Stimulated activated CD8-positive, alpha-beta memory T cell treated with anti-CD3 and anti-CD28 coated beads, Interleukin-7, amount 100 ng/mL, for 4 hours (primary cell): Measurements from ENCODE around the gene PIRT.
"Not testable (repeated sequence)": the region's sequence is repeated elsewhere in the genome, so short reads cannot be mapped to it uniquely, and the experiment has no call there.

Source experiments
- DNase-seq, 2 donors: peaks; one replicate each; pipeline ENCODE4 v3.0.0-alpha.2; 2020; ENCODE audit warnings: low read depth in 2 of 2

Gene PIRT

GRCh38 chr17:10837921-10838320 is at the start of gene PIRT:
Gene PIRT, minus strand, starts transcription at chr17:10838087. Its CDS starts 12,442 bp downstream, at chr17:10825645.
- DNase-seq: no peak

GRCh38 chr17:10881959-10882358 is 44.1 kb upstream of the PIRT start:
- DNase-seq: no peak

- no peak for DNase-seq
Measured at GRCh38 chr17:10879190-10879836, 41.4 kb upstream of the PIRT start.

GRCh38 chr17:10875984-10876555 is 38.2 kb upstream of the PIRT start:
- no peak for DNase-seq

- DNase-seq: no peak
Measured at GRCh38 chr17:10875430-10875851, 37.6 kb upstream of the PIRT start.

GRCh38 chr17:10871914-10872313 is 34.0 kb upstream of the PIRT start:
- DNase-seq: no peak

GRCh38 chr17:10870336-10871050 is 32.6 kb upstream of the PIRT start:
- DNase-seq: no peak

- not testable (repeated sequence) for DNase-seq
Measured at GRCh38 chr17:10868744-10869143, 30.9 kb upstream of the PIRT start.

GRCh38 chr17:10859051-10859450 is 21.2 kb upstream of the PIRT start:
- DNase-seq: no peak

GRCh38 chr17:10857976-10858375 is 20.1 kb upstream of the PIRT start:
- DNase-seq: no peak

- not testable (repeated sequence) for DNase-seq
Measured at GRCh38 chr17:10846636-10847035, 8.7 kb upstream of the PIRT start.

GRCh38 chr17:10845388-10845751 is 7.5 kb upstream of the PIRT start:
- no peak for DNase-seq

GRCh38 chr17:10844621-10845387 is 6.9 kb upstream of the PIRT start:
- peak; percentile 51 to 63 for DNase-seq

GRCh38 chr17:10843811-10844210 is 5.9 kb upstream of the PIRT start:
- no peak for DNase-seq

- DNase-seq: no peak
Measured at GRCh38 chr17:10842658-10843057, 4.8 kb upstream of the PIRT start.

- DNase-seq: no peak
Measured at GRCh38 chr17:10838682-10839081, 795 bp upstream of the PIRT start.

- DNase-seq: no peak
Measured at GRCh38 chr17:10836966-10837590, 809 bp downstream of the PIRT start.

- DNase-seq: no peak
Measured at GRCh38 chr17:10836145-10836544, 1.7 kb downstream of the PIRT start.

- DNase-seq: no peak
Measured at GRCh38 chr17:10831696-10832095, 6.2 kb downstream of the PIRT start.

- no peak for DNase-seq
Measured at GRCh38 chr17:10827898-10828552, 9.9 kb downstream of the PIRT start.

- DNase-seq: no peak
Measured at GRCh38 chr17:10824874-10825273, 13.0 kb downstream of the PIRT start.
